Glomerular visceral epithelial cell (primary cell): ENCODE results near the gene SOX21.

Experiments used
- DNase-seq: peaks from one replicate; pipeline ENCODE4 v3.0.0-alpha.2; 2016; ENCODE audit errors: extremely low spot score

Gene SOX21

DNA sequence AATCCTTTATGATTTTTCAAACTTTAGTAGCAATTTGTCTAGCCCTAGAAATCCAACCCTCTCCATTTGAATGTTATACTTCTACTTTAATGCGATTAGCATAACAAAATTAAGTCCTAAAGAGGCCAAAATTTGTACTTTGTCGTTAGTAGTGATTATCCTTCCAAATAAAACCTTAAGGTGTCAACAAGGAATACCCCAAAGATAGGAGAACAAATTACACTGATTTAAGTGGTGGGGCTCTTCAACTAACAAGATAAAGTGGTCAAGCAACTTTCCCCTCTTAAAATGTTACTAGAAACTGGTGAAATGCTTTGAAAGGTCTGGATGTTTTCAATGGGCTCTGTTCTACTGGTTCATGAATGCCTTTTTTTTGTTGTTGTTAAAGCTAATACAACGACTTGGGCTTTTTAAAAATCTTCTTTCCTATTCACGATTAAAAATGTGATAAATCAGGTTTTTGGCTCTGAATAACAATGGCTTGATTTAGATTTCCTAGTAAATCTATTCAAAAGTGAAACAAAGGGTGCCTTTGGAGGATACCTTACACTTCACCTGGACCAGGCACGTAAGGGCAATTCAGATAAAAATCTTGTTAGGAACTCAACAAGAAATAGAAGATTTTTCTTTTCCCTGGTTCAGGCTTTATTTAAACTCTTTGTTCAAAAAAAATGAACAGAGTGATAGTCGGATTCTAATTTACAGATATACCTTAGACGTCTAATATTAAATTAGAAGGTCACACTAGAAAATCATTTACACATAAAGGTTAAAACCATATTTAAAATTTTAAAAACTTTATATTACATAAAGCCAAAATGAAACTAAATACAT lies 3.1 kb downstream of the SOX21 start:
- DNase-seq, result no peak

DNA sequence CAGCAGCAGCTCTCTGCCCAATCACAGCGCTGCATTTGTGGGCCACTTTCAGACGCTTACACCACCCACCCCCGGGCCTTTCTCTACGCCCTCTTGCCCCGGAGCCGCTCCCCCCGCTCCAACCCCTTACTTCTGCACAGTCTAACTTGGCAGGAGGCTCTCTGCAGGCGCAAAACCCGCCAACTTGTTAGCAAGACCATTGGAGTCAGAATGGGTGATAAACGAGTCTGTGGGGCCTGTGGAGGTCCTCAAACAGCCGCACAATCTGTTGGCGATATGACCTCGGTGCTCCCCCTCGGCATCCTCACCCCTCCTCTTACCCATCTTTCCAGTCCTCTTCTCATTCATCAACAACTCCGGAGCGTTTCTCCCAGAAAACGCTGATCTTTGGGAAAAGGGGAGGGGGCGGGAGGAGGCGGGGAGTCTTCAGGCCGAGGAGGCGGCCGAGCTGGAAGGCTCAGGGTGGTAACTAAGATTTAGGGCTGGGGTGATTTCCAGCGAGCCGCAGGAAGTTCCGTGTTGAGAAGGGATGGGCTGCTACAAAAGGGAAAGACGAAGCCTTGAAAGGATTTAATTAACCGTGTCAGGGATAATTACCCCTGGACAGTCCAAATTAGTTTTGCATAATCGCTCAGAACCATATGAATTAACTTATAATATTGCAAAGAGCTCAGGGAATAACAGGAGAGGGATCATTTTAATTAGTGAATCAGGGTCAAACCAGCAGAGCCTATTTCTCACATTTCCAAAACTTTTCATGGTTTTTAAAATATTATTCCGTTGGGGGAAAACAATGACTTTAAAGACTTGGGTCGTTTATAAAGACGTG lies 4.1 kb downstream of the SOX21 start:
- DNase-seq, result no peak

DNA sequence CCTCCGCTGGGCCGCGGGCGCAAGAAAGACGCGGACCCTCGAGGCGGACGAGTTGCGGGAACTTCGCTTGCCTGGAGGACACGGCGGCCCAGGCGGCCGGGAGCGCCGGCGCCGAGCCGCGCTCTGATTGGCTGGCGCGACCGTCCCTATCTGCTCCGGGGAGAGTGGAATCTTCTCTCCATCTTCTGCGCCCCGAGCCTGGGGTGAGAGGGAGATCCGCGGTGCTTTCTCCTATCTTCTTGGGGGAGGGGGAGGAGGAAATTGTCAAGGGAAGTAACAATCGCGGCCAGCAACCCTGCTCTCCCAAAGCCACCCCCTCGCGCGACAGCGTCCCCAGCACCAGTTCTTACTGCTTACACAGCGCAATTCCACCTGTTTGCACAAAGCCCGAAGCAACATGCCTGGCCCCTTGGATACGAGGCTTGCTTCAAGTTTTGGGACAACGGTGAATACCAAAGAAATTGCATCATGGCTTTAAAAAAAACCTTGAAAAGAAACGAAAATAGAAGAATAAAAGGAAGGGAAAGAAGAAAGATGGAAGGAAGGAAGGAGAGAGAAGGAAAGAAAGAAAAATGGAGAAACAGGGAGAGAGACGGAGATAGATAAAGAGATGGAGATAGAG lies 4.8 kb downstream of the SOX21 start:
- no peak for DNase-seq

- DNase-seq, result no peak
These were observed 5.4 kb downstream of the SOX21 start for GRCh38 chr13:94706843-94707399.

DNA sequence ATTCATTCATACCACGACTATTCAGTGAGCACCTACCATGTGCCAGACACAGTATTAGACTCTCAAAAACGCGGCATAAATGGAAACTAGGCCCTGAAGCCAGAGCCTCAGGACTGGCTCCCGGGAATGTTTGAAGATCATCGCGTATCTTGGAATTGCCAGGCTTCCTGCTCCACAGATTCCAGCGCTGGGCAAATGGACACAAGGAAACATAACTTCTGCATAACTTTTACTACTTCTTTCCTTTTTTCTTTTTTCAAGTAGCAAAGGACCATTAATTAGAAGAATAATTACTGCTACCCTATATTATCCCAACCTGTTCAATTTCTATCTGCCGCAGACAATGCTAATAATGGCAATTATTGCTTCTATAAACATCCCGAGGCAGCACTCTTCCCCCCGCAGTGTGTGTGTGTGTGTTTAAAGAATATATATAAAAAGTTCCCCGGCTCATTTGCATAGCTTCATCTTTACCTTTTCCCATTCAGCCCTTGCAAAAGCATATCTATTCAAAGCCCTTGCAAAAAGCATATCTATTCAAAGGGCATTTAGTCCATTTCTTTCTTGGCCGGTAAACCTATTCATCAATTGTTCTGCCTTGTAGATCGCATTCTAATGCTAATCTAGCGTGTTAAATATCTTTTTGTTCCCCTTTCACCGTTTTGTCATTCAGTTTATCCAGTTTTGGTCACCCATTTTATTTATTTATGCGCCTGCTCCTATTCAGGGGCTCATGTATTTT lies 6.1 kb downstream of the SOX21 start:
- no peak for DNase-seq

DNA sequence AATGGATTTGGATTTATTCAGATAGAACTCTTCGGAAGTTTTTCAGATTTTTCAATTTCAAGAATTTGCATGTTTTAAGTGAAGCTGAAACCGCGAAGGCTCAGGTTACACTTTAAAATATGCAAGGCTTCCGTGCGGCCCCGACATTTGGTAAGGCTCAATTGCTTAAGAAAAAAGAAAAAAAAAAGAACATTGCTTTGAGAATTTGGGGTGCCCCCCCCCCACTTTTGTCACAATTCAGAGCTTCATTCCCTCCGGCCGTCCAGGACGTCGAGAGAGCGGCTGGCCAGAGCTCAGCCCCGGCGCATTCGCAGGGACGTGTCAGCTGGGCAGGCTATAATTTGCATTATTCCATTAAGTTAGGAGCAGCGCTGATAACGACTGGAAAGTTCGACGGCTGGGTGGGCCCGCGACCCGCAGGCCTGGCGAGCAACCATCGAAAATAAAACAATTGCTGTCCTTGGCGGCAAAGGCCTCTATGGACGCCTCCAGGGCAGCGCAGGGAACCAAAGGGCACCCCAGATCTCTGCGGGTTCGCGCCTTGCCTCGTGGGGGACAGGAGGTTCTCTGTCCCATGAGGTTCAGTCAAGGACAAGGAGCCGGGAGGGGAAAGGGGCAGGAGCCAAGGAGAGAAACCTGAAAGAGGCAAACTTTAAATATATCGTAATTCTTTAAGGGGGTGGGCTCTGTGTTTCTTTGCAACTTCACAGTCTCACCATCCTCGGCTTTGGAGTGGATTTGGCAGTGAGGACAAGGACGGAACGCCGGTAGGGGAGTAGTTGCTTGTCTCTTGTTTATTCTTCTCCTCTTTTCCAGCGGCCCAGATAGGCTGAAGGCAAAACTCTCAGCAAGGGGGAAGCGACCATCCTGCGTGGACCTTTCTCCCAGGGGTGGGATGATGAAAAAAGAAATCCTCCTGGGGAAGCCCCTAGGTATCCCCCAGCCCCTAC lies 7.0 kb downstream of the SOX21 start:
- no peak for DNase-seq

DNA sequence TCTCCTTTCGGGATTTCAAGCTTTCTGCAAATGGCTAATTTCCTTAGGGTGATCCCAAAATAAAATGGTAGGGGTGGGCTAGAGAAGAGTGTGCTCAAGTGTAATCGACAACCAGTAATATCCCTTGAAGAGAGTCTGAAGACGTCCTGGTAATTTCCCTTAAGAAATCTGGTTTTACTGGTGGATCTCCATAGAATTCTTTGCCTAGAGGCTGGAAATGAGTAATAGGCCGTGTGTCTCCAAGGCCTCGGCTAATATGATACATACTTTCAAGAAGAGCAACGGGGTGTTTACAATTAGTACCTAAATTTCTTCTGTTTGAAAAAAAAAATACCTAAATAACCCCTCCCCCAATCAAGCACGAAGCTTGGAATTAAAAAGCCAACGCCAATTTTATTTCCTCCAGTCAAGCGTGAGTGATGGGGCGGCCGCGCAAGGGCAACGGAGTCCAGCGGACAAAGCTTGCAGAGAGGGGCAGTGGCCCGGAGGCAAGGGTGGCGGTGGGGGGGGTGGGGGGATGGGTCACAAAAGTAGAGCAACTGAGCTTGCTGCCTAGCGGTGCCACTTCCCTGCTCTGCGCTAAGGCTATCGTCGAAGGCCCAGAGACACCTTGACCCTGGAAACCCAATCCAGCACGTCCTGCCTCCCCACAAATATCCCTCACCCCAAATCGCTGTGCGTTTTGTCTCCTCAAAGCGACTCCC lies 7.8 kb downstream of the SOX21 start:
- no peak for DNase-seq

DNA sequence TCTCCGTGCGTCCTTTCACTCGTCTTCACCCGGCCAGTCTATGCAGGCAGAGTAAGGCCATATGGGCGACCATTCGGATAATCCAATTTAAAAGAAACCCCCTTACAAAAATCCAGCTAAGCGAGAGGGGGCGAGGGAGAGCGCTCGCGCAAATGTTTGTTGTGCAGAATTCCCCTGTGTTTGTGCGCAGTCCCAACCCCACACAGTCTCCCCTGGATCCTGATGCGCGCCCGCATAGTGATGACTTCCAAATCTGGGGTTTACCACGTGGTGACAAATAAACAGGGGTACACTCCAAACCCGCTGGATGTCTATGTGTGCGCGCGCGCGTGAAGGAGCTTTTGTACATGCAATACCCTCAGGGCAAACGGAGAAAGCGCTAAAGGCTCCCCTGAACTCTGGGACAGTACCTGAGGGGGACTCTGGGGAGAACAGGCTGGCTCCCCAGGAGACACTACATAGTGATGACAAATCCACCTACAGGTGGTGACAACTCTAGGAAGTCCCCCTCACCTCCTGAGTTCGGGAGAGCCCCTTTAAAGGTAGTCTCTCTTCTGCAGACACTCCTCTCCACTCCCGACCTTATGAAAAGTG lies 8.5 kb downstream of the SOX21 start:
- no peak for DNase-seq

DNA sequence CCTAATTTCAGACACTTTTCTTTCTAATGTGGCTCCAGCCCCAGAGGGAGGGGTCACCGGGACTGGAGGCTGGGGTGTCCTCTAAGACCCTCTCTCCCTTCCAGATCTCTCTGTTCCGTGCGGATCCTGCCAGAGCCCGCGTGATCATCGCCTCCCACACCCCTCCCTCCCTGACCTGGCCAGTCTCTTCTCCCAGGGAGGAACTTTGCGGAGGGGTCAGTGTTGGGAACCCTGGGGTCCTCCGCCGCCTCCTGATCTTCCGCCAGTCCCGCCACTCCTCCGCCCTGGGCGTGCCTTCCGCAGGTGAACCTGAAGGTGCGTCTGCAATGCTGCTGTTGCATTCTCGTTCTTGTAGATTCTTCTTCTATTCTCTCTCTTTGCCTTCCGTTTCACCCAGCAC lies 9.1 kb downstream of the SOX21 start:
- no peak for DNase-seq

- no peak for DNase-seq
These were observed 9.9 kb downstream of the SOX21 start for GRCh38 chr13:94702181-94703041.

DNA sequence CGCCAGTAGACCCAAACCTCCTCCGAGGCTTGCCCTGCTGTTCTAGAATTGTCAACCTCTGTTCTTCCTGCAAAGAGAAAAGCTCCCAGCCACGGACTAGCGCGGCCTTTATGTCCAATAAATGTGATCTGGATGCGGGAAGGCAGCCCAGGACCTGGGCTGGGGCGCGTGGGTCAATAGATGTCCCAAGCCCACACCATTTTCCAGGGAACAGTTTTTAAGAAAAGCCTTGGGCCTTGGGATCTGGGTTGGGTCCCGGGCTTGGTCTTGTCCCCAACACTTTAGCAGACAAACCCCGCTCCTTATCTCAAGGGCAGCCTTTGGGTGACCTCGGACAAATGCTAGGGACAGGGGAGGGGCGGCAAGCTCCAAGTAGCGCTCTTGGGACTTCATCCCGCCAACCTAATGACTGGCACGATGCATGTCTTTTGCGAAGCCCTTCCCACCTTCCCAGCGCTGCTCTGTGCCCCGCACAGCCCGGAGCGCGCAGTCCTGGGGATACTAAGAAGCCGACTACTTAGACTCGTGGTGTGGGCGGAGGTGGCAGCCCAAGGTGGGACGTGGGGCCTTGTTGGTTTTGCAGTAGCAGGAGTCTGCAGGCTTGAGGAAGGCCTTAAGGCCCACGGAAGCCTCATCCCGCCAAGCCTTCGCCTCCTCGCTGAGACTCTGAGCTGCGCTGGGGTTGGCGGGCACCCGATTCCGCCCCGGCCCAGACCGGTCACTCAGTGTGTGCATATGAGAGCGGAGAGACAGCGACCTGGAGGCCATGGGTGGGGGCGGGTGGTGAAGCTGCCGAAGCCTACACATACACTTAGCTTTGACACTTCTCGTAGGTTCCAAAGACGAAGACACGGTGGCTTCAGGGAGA lies 10.8 kb downstream of the SOX21 start:
- DNase-seq, result no peak

DNA sequence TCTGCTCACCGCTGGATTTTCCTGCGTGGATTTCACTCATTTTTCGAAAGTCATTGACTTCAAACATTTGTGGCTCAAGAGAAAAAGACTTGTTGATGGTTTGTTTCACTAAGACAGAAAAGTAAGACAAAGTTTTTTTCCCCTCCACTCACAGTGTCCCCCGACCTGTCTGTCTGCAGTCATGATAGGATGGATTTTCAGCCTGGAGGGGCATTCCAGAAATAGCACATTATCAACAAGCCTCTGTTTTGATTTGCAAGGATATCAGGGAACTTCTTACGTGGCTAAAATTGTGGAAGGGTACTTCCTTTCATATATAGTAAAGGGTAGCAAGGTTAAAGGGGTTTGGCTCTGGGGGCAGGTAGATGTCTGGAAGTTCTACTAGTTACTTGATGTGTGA lies 11.8 kb downstream of the SOX21 start:
- DNase-seq, result no peak

DNA sequence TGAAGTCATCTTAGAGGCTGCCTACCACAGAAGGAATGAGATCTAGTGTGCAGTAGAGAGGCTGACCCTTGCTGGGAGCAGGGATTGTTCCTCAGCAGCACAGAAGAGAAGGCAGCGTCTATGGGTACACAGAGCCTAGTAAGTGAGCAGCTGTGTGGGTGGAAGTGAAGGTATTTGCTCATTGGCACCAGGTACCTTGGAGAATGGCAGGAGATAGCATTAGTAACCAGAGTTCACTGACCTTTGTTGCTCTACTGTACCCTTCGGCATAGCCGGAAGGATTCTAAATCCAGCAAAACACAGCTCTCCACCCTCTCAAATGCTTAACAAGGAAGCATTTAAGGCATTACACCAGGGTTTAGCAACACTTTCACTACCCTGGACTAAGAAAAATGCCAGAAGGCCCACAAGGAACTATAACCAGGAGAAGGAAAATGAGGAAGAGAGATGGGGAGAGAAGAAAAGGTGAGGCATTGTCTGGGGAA lies 12.3 kb downstream of the SOX21 start:
- DNase-seq, result no peak

GRCh38 chr13:94696171-94696570 lies 16.2 kb downstream of the SOX21 start:
- no peak for DNase-seq

- DNase-seq, result no peak
These were observed 20.3 kb downstream of the SOX21 start for GRCh38 chr13:94692030-94692429.

- DNase-seq, result no peak
These were observed 28.9 kb downstream of the SOX21 start for GRCh38 chr13:94683409-94683808.

- no peak for DNase-seq
These were observed 30.1 kb downstream of the SOX21 start for GRCh38 chr13:94682229-94682628.
